Ovary (tissue), 9 donors: Measurements from ENCODE around the gene GRK2. TPM values are rescaled to one million over a fixed set of nuclear protein-coding genes. Genes with fewer than 3 reads are reported as not detected.

Experiments used
- DNase-seq, 5 donors: peaks; one replicate each; pipeline ENCODE4 v3.0.0-alpha.2; 2019 to 2020
- H3K27ac ChIP-seq, 2 donors: fragments of 200-600 bp; one replicate each; pipeline versions ENCODE4 v1.5.1 to v1.8.0; 2019 to 2022
- H3K27me3 ChIP-seq: fragments of 200-600 bp; one replicate; pipeline ENCODE4 v1.8.0; 2022
- H3K36me3 ChIP-seq: fragments of 200-600 bp; sonication (generic); one replicate; pipeline ENCODE4 v1.5.1; 2019
- H3K4me1 ChIP-seq: one replicate; pipeline ENCODE4 v1.8.1; 2013; ENCODE audit warnings: mild to moderate bottlenecking, moderate library complexity; ENCODE audit not compliant: insufficient read depth
- H3K4me3 ChIP-seq: fragments of 200-600 bp; sonication (generic); one replicate; pipeline ENCODE4 v1.5.1; 2017
- H3K9me3 ChIP-seq, 2 donors: fragments of 200-600 bp in 1 of 2; sonication (generic) in 1 of 2; one replicate each; pipeline versions ENCODE4 v1.5.1 to v1.8.1; 2013 to 2019; ENCODE audit warnings: mild to moderate bottlenecking in 1 of 2, moderate library complexity in 1 of 2
- CTCF ChIP-seq, 3 donors: fragments of 450-650 bp in 2 of 3; fragments of 200-600 bp in 1 of 3; IDR thresholded peaks; one replicate each; pipeline versions ENCODE4 v1.5.1 to v1.8.0; 2016 to 2022; ENCODE audit warnings: antibody characterized with exemption in 3 of 3, mild to moderate bottlenecking in 1 of 3
- EP300 ChIP-seq: sonication (generic); formaldehyde crosslinking; IDR thresholded peaks from one replicate; pipeline ENCODE4 v1.6.1; 2017; ENCODE audit warnings: antibody characterized with exemption
- POLR2A ChIP-seq: fragments of 450-650 bp; IDR thresholded peaks from one replicate; pipeline ENCODE4 v1.6.1; 2017; ENCODE audit warnings: antibody characterized with exemption, mild to moderate bottlenecking, moderate library complexity
- WGBS, 3 donors: extraction: QIAGEN DNeasy Blood & Tissue Kit in 1 of 3; methylation state at CpG; one replicate each; pipeline versions ENCODE4 v1.1.5 to v1.1.7; 2013 to 2017; 5-methylcytosine and 5-hydroxymethylcytosine counted together
- intact Hi-C, 4 donors: fragments of 100-400 bp; cut with DNase I; formaldehyde crosslinking; loops; one replicate each; pipeline versions ENCODE4 v1.11.0 to v1.15.1; 2022 to 2023
- polyA plus RNA-seq, 2 donors: library from polyadenylated mRNA; stranded (reverse); fragments of 200-250 nt in 1 of 2; fragments of 350-450 nt in 1 of 2; fragmentation: Illumina TruSeq in 1 of 2; extraction: RNeasy Lipid Tissue Mini Kit (QIAGEN cat#74804) in 1 of 2; gene quantifications; one replicate each; pipeline ENCODE4 v1.2.3, GENCODE V29; 2013 to 2014
- total RNA-seq, 7 donors: library from RNA; depleted of rRNA in 2 of 7; stranded (reverse); fragments of >200 nt in 2 of 7; fragmentation: NEBNext Ultra II Directional in 3 of 7; extraction: Animal tissue kit (Norgen Biotek cat#: 25700) in 3 of 7; gene quantifications; one replicate each; pipeline versions ENCODE4 v1.1.0 to v1.2.4, GENCODE V29; 2016 to 2023
- donor health status: DM: no; HTN: no; CAD: no; lungs with moderate emphysema.
- donor health status: DM: no; HTN: no; CAD: no.
- donor health status: Bipolar disorder and iron deficiency.
- donor health status: DM: yes; HTN: yes; CAD: no.
- donor health status: DM: no; HTN: no; CAD: no.
- donor health status: DM: yes; HTN: yes; CAD: no.

GRK2 gene
- total and polyA plus RNA-seq, 9 donors, result 21.5 to 58.1 (median 40.5) TPM

GRCh38 chr11:67300256-67300755 lies 34.0 kb downstream of the GRK2 start:
- no peaks in the 10 kb centered on the region for H3K36me3 ChIP-seq
- no peaks in the 10 kb centered on the region for H3K9me3 ChIP-seq
- no peaks in the 10 kb centered on the region for H3K27me3 ChIP-seq
- no peak for TF ChIP-seq POLR2A
- no peak for TF ChIP-seq EP300
- TF ChIP-seq CTCF (IDR thresholded peaks at IDR 0.05), result no peak
- no peak overlapping the region for H3K27ac ChIP-seq
- peak in 1 of 5 donors; percentile 38 for DNase-seq
- 91 to 94% (median 92%) methylated on average over 13 of the region's 13 CpGs for WGBS, 3 donors
- peaks cover 9% of the 10 kb centered on the region for H3K4me1 ChIP-seq
- intact Hi-C loops, result no loop called here
- H3K4me3 ChIP-seq, result no peak overlapping the region

- intact Hi-C loops, result no loop called here
- WGBS, 3 donors, result 84 to 90% (median 86%) methylated on average over 22 of the region's 22 CpGs
- DNase-seq, result peak in 3 of 5 donors; percentile 31 to 43 (median 38)
- TF ChIP-seq POLR2A, result no peak
- no peak for TF ChIP-seq EP300
- no peak for TF ChIP-seq CTCF (IDR thresholded peaks at IDR 0.05)
- H3K9me3 ChIP-seq, result no peaks in the 10 kb centered on the region
- H3K4me1 ChIP-seq, result peaks cover 9% of the 10 kb centered on the region
- no peak overlapping the region for H3K4me3 ChIP-seq
- no peaks in the 10 kb centered on the region for H3K27me3 ChIP-seq
- H3K27ac ChIP-seq, result no peak overlapping the region
- H3K36me3 ChIP-seq, result no peaks in the 10 kb centered on the region
These were observed 34.6 kb downstream of the GRK2 start for GRCh38 chr11:67300756-67301312.

- intact Hi-C loops, result no loop called here
- WGBS, 3 donors, result 88 to 91% (median 89%) methylated on average over 27 to 28 of the region's 28 CpGs
- H3K4me1 ChIP-seq, result peaks cover 9% of the 10 kb centered on the region
- H3K4me3 ChIP-seq, result no peak overlapping the region
- TF ChIP-seq POLR2A (no peak), EP300 (no peak), CTCF (IDR thresholded peaks at IDR 0.05) (no peak)
- H3K9me3 ChIP-seq, result no peaks in the 10 kb centered on the region
- DNase-seq, result peak in 2 of 5 donors; percentile 32 to 34
- H3K36me3 ChIP-seq, result no peaks in the 10 kb centered on the region
- no peak overlapping the region for H3K27ac ChIP-seq
- no peaks in the 10 kb centered on the region for H3K27me3 ChIP-seq
These were observed 35.1 kb downstream of the GRK2 start for GRCh38 chr11:67301313-67301921.

GRCh38 chr11:67301951-67302516 lies 35.8 kb downstream of the GRK2 start:
- WGBS, 3 donors, result 48 to 76% (median 49%) methylated on average over 15 of the region's 15 CpGs
- peak in 4 of 5 donors; percentile 31 to 47 (median 38) for DNase-seq
- intact Hi-C loops, result no loop called here

More at GRCh38 chr11:67301951-67302516, 35.8 kb downstream of the GRK2 start:
- H3K4me1 ChIP-seq, result peaks cover 9% of the 10 kb centered on the region
- H3K27ac ChIP-seq, result peak overlapping the region in 1 of 2 donors; percentile 82
- TF ChIP-seq POLR2A, result no peak
- TF ChIP-seq CTCF (IDR thresholded peaks at IDR 0.05), result no peak
- no peak for TF ChIP-seq EP300
- no peaks in the 10 kb centered on the region for H3K36me3 ChIP-seq
- H3K27me3 ChIP-seq, result no peaks in the 10 kb centered on the region
- no peak overlapping the region for H3K4me3 ChIP-seq
- no peaks in the 10 kb centered on the region for H3K9me3 ChIP-seq
